Hepatocyte (in vitro differentiated cells): ENCODE data around the gene ZNF318. TPM values are rescaled to one million over a fixed set of nuclear protein-coding genes. Genes with fewer than 3 reads are reported as not detected.
A peak's percentile ranks its signal among the peaks of the same experiment; 100 is the strongest.

Source experiments
- DNase-seq: peaks from one replicate; pipeline ENCODE4 v3.0.0-alpha.2; 2016; ENCODE audit warnings: low spot score
- H2AFZ ChIP-seq: fragments of 200-600 bp; sonication (generic); 2 replicates; pipeline ENCODE4 v1.6.0; 2016; ENCODE audit warnings: antibody characterized with exemption, mild to moderate bottlenecking
- H3K27ac ChIP-seq: fragments of 200-600 bp; sonication (generic); 2 replicates; pipeline ENCODE4 v1.5.1; 2016; ENCODE audit warnings: mild to moderate bottlenecking
- H3K27me3 ChIP-seq: fragments of 200-600 bp; sonication (generic); 2 replicates; pipeline ENCODE4 v1.6.1; 2016
- H3K36me3 ChIP-seq: fragments of 200-600 bp; sonication (generic); replicated peaks from 2 replicates; pipeline ENCODE4 v1.5.1; 2016; ENCODE audit warnings: low read depth; ENCODE audit not compliant: insufficient read depth
- H3K4me1 ChIP-seq: fragments of 200-600 bp; sonication (generic); 2 replicates; pipeline ENCODE4 v1.5.1; 2016; ENCODE audit warnings: mild to moderate bottlenecking, moderate library complexity; ENCODE audit not compliant: insufficient read depth
- H3K4me2 ChIP-seq: fragments of 200-600 bp; sonication (generic); 2 replicates; pipeline ENCODE4 v1.6.0; 2016
- H3K4me3 ChIP-seq: fragments of 200-600 bp; sonication (generic); 2 replicates; pipeline ENCODE4 v1.5.1; 2016; ENCODE audit warnings: mild to moderate bottlenecking
- H3K79me2 ChIP-seq: fragments of 200-600 bp; sonication (generic); 2 replicates; pipeline ENCODE4 v1.6.0; 2017; ENCODE audit warnings: mild to moderate bottlenecking
- H3K9me2 ChIP-seq: fragments of 200-600 bp; sonication (generic); replicated peaks from 2 replicates; pipeline ENCODE4 v1.6.0; 2017; ENCODE audit warnings: mild to moderate bottlenecking; ENCODE audit not compliant: insufficient read depth
- H3K9me3 ChIP-seq: fragments of 200-600 bp; sonication (generic); 2 replicates; pipeline ENCODE4 v1.5.1; 2016; ENCODE audit warnings: low read depth, mild to moderate bottlenecking
- H4K20me1 ChIP-seq: fragments of 200-600 bp; sonication (generic); 2 replicates; pipeline ENCODE4 v1.6.0; 2016; ENCODE audit warnings: mild to moderate bottlenecking; ENCODE audit not compliant: insufficient read depth, poor library complexity, severe bottlenecking
- EZH2 ChIP-seq: fragments of 200-600 bp; sonication (generic); IDR thresholded peaks from 2 replicates; pipeline ENCODE4 v1.6.1; 2016; ENCODE audit warnings: antibody characterized with exemption, mild to moderate bottlenecking, borderline replicate concordance
- EZH2phosphoT487 ChIP-seq: fragments of 200-600 bp; sonication (generic); IDR thresholded peaks from one replicate; pipeline ENCODE4 v1.6.1; 2018; ENCODE audit warnings: antibody characterized with exemption, mild to moderate bottlenecking, low read depth, moderate library complexity; ENCODE audit not compliant: unreplicated experiment, severe bottlenecking
- WGBS: methylation state at CpG from one replicate; pipeline ENCODE4 v1.1.6; 2016; ENCODE audit warnings: low lambda C conversion rate; ENCODE audit errors: missing lambda C conversion rate; 5-methylcytosine and 5-hydroxymethylcytosine counted together
- polyA plus RNA-seq: library from polyadenylated mRNA; unstranded; fragments of >200 nt; fragmentation: Nextera tagmentation; extraction: Ambion mirVana; gene quantifications from 2 replicates; pipeline ENCODE4 v1.2.1, GENCODE V29; 2016
- total RNA-seq: library from RNA; depleted of rRNA; stranded (reverse); fragments of >200 nt; gene quantifications from 2 replicates; pipeline ENCODE4 v1.2.3, GENCODE V29; 2014
- TF ChIP-seq, protein P1 (sequence below): fragments of 200-600 bp; sonication (generic); IDR thresholded peaks from 2 replicates; pipeline ENCODE4 v1.5.1; 2016; ENCODE audit warnings: antibody characterized with exemption, mild to moderate bottlenecking; ENCODE audit not compliant: poor library complexity

ZNF318 gene
- total and polyA plus RNA-seq, 2 experiments from 2014 or later: 6.9 to 13.4 TPM

DNA sequence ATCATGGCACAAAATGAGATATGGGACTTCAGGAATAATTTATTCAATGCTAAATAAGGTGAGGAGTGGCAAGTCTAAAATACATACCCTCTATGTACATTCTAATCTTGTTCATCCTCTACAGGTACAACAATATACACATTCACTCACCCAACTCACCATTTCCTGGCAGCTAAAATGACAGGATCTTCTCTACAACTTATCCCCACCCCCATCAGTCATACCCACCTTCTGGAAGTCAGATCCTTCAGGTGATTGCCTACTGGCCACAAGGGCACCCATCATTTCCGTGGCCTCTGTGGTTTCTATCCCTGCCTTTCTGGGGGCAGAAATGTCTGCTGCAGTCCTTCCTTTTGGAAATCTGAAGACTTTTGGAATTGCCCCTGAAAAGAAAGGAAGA lies 38.0 kb downstream of the ZNF318 start:
- Histone ChIP-seq H3K27ac (no peak overlapping the region), H3K4me1 (peaks cover 11% of the 10 kb centered on the region), H3K9me3 (no peaks in the 10 kb centered on the region), H3K79me2 (no peaks in the 10 kb centered on the region), H3K9me2 (no peaks in the 10 kb centered on the region), H3K36me3 (no peaks in the 10 kb centered on the region), H2AFZ (no peak overlapping the region), H3K4me3 (no peak overlapping the region), H3K27me3 (no peaks in the 10 kb centered on the region), H3K4me2 (no peak overlapping the region), H4K20me1 (no peaks in the 10 kb centered on the region)
- no peak for DNase-seq
- 82% methylated on average over 1 of the region's 1 CpG for WGBS
- TF ChIP-seq, protein P1, sequence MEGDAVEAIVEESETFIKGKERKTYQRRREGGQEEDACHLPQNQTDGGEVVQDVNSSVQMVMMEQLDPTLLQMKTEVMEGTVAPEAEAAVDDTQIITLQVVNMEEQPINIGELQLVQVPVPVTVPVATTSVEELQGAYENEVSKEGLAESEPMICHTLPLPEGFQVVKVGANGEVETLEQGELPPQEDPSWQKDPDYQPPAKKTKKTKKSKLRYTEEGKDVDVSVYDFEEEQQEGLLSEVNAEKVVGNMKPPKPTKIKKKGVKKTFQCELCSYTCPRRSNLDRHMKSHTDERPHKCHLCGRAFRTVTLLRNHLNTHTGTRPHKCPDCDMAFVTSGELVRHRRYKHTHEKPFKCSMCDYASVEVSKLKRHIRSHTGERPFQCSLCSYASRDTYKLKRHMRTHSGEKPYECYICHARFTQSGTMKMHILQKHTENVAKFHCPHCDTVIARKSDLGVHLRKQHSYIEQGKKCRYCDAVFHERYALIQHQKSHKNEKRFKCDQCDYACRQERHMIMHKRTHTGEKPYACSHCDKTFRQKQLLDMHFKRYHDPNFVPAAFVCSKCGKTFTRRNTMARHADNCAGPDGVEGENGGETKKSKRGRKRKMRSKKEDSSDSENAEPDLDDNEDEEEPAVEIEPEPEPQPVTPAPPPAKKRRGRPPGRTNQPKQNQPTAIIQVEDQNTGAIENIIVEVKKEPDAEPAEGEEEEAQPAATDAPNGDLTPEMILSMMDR: no peak
- TF ChIP-seq EZH2 (no peak), EZH2phosphoT487 (no peak)

DNA sequence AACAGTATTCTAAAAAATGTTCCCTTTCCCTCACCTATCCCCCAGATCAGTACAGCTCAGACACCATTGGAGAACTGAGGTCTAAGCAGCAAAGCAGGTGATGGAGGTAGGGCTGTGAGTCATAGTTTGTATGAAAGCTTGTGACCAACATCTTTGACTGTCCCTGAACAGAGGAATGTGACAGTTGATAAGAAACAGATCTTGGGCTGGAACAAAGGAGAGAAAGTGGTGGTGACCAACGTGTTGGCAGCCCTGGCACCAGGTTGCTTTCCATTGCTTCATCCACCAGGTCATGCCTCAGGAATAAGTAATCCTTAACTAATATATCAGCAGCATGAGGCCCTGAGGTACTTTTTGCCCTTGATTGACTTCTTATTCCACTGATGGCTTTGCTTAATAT lies 40.9 kb downstream of the ZNF318 start:
- no peaks in the 10 kb centered on the region for H3K9me2 ChIP-seq
- DNase-seq: peak; percentile 63
- no peak for TF ChIP-seq EZH2phosphoT487
- TF ChIP-seq, protein P1: no peak
- TF ChIP-seq EZH2: no peak
- H3K4me3 ChIP-seq: no peak overlapping the region
- no peak overlapping the region for H2AFZ ChIP-seq
- H3K27me3 ChIP-seq: no peaks in the 10 kb centered on the region
- no peaks in the 10 kb centered on the region for H4K20me1 ChIP-seq
- peaks cover 4% of the 10 kb centered on the region for H3K4me1 ChIP-seq
- H3K4me2 ChIP-seq: no peak overlapping the region
- H3K79me2 ChIP-seq: no peaks in the 10 kb centered on the region
- WGBS: 24% methylated on average over 1 of the region's 1 CpG
- H3K9me3 ChIP-seq: no peaks in the 10 kb centered on the region
- H3K36me3 ChIP-seq: no peaks in the 10 kb centered on the region
- H3K27ac ChIP-seq: peak overlapping the region; percentile 78

DNA sequence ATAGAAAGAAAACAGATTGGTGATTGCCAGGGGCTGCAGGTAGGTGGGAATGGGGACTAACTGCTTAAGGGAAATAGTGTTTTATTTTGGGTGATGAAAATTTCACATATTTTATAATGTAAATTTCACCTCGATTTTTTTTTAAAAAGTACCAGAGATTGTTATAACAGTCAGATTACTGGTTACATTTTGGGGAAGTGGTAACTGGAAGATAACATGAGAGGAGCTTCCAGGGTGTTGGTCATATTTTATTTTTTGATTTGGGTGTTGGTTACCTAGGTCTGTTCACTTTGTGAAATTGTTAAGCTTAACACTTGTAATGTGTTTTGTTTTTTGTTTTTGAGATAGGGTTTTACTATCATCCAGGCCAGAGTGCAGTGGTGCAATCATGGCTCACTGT lies 43.6 kb downstream of the ZNF318 start:
- Histone ChIP-seq H3K36me3 (no peaks in the 10 kb centered on the region), H3K4me3 (no peak overlapping the region), H3K9me3 (no peaks in the 10 kb centered on the region), H3K27ac (no peak overlapping the region), H3K79me2 (no peaks in the 10 kb centered on the region), H3K27me3 (no peaks in the 10 kb centered on the region), H2AFZ (no peak overlapping the region), H3K4me2 (no peak overlapping the region), H3K4me1 (peaks cover 4% of the 10 kb centered on the region), H4K20me1 (no peaks in the 10 kb centered on the region), H3K9me2 (no peaks in the 10 kb centered on the region)
- TF ChIP-seq EZH2 (no peak), EZH2phosphoT487 (no peak)
- TF ChIP-seq, protein P1: no peak
- 84% methylated on average over 1 of the region's 1 CpG for WGBS
- DNase-seq: no peak

DNA sequence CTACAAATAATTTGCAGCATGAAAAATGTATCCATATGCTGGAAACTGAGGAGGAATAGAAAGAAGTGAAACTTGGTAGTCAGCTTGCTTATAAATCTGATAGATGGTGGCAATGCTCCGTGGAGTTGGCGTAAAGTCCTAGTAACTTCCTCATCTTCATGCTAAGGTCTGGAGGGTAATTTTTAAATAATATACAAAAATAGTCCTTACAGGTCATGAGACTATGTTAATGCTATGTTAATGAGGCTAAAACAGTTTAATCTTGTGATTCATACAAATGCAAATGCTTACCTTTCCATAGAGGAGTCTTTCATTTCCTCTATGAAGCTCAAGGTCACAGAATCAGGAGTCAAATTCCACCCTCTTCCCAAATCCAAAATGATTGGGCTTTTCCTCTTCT lies 51.4 kb downstream of the ZNF318 start:
- Histone ChIP-seq H3K4me1 (no peaks in the 10 kb centered on the region), H3K9me3 (no peaks in the 10 kb centered on the region), H3K9me2 (no peaks in the 10 kb centered on the region), H3K27me3 (no peaks in the 10 kb centered on the region), H4K20me1 (no peaks in the 10 kb centered on the region), H2AFZ (no peak overlapping the region), H3K4me2 (no peak overlapping the region), H3K27ac (no peak overlapping the region), H3K79me2 (no peaks in the 10 kb centered on the region), H3K36me3 (no peaks in the 10 kb centered on the region), H3K4me3 (no peak overlapping the region)
- TF ChIP-seq, protein P1: no peak
- TF ChIP-seq EZH2: no peak
- TF ChIP-seq EZH2phosphoT487: no peak
- DNase-seq: no peak
- 95% methylated on average over 2 of the region's 2 CpGs for WGBS
